ENCODE measurements around the gene TFAP2A. TPM values are rescaled to one million over a fixed set of nuclear protein-coding genes. Genes with fewer than 3 reads are reported as not detected.

The TFAP2A gene
- total RNA-seq, 4 donors from 2014 or later, result 0.31 to 4.6 (median 0.42) TPM; not detected in 1

GRCh38 chr6:10393544-10394225 is 21.2 kb downstream of the TFAP2A start:
- H3K9me3 ChIP-seq, result peaks cover 0 to 5% (median 0%) of the 10 kb centered on the region in 3 donors
- no peak overlapping the region for H3K4me3 ChIP-seq
- H3K27me3 ChIP-seq, result peaks cover 100% of the 10 kb centered on the region
- H3K36me3 ChIP-seq, result no peaks in the 10 kb centered on the region
- WGBS, 2 donors (ENCODE audit: low coverage in 1 of 2), result 7 to 9% methylated on average over 7 to 8 of the region's 8 CpGs
- no peak for ATAC-seq
- no peak overlapping the region for H3K27ac ChIP-seq
- no peak for TF ChIP-seq CTCF (IDR thresholded peaks at IDR 0.05)
- no peak for TF ChIP-seq POLR2A (IDR thresholded peaks at IDR 0.05)
- TF ChIP-seq POLR2AphosphoS5 (IDR thresholded peaks at IDR 0.05), result no peak
- TF ChIP-seq EP300 (IDR thresholded peaks at IDR 0.05), result no peak
- H3K4me1 ChIP-seq, result peaks cover 0 to 10% (median 0%) of the 10 kb centered on the region in 3 donors

- no peak overlapping the region for H3K4me3 ChIP-seq
- no peaks in the 10 kb centered on the region for H3K36me3 ChIP-seq
- no peak for TF ChIP-seq EP300 (IDR thresholded peaks at IDR 0.05)
- TF ChIP-seq CTCF (IDR thresholded peaks at IDR 0.05), result no peak
- TF ChIP-seq POLR2A (IDR thresholded peaks at IDR 0.05), result no peak
- H3K27me3 ChIP-seq, result peaks cover 100% of the 10 kb centered on the region
- no peak overlapping the region for H3K27ac ChIP-seq
- H3K9me3 ChIP-seq, result peaks cover 0 to 5% (median 0%) of the 10 kb centered on the region in 3 donors
- peaks cover 0 to 10% (median 0%) of the 10 kb centered on the region in 3 donors for H3K4me1 ChIP-seq
- WGBS, 2 donors (ENCODE audit: low coverage in 1 of 2), result 20 to 29% methylated on average over 9 to 10 of the region's 10 CpGs
- no peak for ATAC-seq
These were observed 23.1 kb downstream of the TFAP2A start for GRCh38 chr6:10391799-10392198.

- Histone ChIP-seq H3K36me3 (no peaks in the 10 kb centered on the region), H3K27me3 (peaks cover 100% of the 10 kb centered on the region), H3K4me1 (peaks cover 0 to 10% (median 0%) of the 10 kb centered on the region in 3 donors), H3K27ac (no peak overlapping the region), H3K4me3 (no peak overlapping the region), H3K9me3 (peaks cover 0 to 5% (median 0%) of the 10 kb centered on the region in 3 donors)
- ATAC-seq, result no peak
- no peak for TF ChIP-seq CTCF (IDR thresholded peaks at IDR 0.05)
- no peak for TF ChIP-seq POLR2A (IDR thresholded peaks at IDR 0.05)
- TF ChIP-seq EP300 (IDR thresholded peaks at IDR 0.05), result no peak
- no peak for TF ChIP-seq POLR2AphosphoS5 (IDR thresholded peaks at IDR 0.05)
- 10 to 20% methylated on average over 1 to 2 of the region's 10 CpGs for WGBS, 2 donors (ENCODE audit: low coverage in 1 of 2)
These were observed 23.6 kb downstream of the TFAP2A start for GRCh38 chr6:10391299-10391630.

GRCh38 chr6:10390495-10391298 is 24.2 kb downstream of the TFAP2A start:
- Histone ChIP-seq H3K9me3 (peaks cover 0 to 5% (median 0%) of the 10 kb centered on the region in 3 donors), H3K4me1 (peaks cover 0 to 10% (median 0%) of the 10 kb centered on the region in 3 donors), H3K27ac (no peak overlapping the region), H3K27me3 (peaks cover 100% of the 10 kb centered on the region), H3K36me3 (no peaks in the 10 kb centered on the region), H3K4me3 (no peak overlapping the region)
- TF ChIP-seq CTCF (IDR thresholded peaks at IDR 0.05) (no peak), EP300 (IDR thresholded peaks at IDR 0.05) (no peak), POLR2AphosphoS5 (IDR thresholded peaks at IDR 0.05) (no peak), POLR2A (IDR thresholded peaks at IDR 0.05) (no peak)
- no peak for ATAC-seq
- WGBS, 2 donors (ENCODE audit: low coverage in 1 of 2), result 3% methylated on average over 6 to 20 of the region's 41 CpGs
